ENCODE data around the gene MMP13. TPM values are rescaled to one million over a fixed set of nuclear protein-coding genes. Genes with fewer than 3 reads are reported as not detected.
"Not testable (repeated sequence)": the region's sequence is repeated elsewhere in the genome, so short reads cannot be mapped to it uniquely, and the experiment has no call there.

The MMP13 gene
- total RNA-seq, 1 donor from 2014 or later: not detected

DNA sequence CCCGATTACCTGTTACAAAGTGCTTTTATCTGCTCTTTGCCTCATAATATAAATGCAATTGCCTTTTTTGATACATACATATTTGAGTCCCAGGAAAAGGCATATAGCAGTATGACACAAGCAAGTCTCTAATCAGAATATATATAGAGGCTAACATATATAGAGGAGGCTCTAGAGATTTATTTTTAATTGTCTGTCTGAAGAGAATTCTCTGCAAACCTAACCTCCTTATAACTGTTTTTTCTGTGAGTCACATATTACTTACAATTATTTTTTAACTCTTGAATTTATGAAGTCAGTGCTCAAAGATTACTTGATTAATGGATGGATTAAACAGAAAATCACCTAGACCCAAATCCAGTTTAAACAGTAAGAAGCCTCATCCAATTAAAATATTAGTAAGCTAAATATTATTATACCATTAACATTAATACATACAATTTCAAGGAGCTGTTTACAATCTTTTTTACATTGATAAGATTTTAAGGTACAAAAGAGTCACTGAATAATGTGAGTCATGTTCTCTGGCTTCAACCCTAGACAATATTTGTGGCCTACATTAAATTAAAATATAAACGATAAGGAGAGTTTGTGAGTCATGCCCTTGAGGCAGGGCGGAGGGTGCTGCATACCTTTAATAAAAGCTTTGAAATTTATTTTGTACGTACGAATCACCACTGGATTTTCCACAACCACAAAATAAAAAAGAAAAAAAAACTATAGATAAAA, 19.2 kb upstream of the MMP13 start:
- Histone ChIP-seq H3K36me3 (ENCODE audit: control insufficient read depth in 3 of 3, insufficient read depth in 3 of 3, low read length in 3 of 3) (no peaks in the 10 kb centered on the region), H3K4me3 (ENCODE audit: low read length in 3 of 3) (no peak overlapping the region), H3K9me3 (ENCODE audit: control insufficient read depth in 3 of 3, low read length in 3 of 3) (no peaks in the 10 kb centered on the region), H3K27ac (ENCODE audit: low read depth, low read length) (no peak overlapping the region), H3K4me1 (ENCODE audit: control insufficient read depth in 3 of 3, insufficient read depth in 3 of 3, low read length in 3 of 3) (no peaks in the 10 kb centered on the region), H3K27me3 (ENCODE audit: control insufficient read depth in 3 of 3, insufficient read depth in 3 of 3, low read length in 3 of 3) (no peaks in the 10 kb centered on the region), H3K9ac (ENCODE audit: low read depth in 1 of 3, low read length in 3 of 3) (no peak overlapping the region)

- H3K9me3 ChIP-seq (ENCODE audit: control insufficient read depth in 3 of 3, low read length in 3 of 3); H3K36me3 ChIP-seq (ENCODE audit: control insufficient read depth in 3 of 3, insufficient read depth in 3 of 3, low read length in 3 of 3); H3K27me3 ChIP-seq (ENCODE audit: control insufficient read depth in 3 of 3, insufficient read depth in 3 of 3, low read length in 3 of 3); H3K4me3 ChIP-seq (ENCODE audit: low read length in 3 of 3); H3K9ac ChIP-seq (ENCODE audit: low read depth in 1 of 3, low read length in 3 of 3); H3K4me1 ChIP-seq (ENCODE audit: control insufficient read depth in 3 of 3, insufficient read depth in 3 of 3, low read length in 3 of 3); H3K27ac ChIP-seq (ENCODE audit: low read depth, low read length): not testable (repeated sequence)
Observed at GRCh38 chr11:102973698-102974097, 18.2 kb upstream of the MMP13 start.

- no peak overlapping the region for H3K27ac ChIP-seq (ENCODE audit: low read depth, low read length)
- no peak overlapping the region for H3K9ac ChIP-seq (ENCODE audit: low read depth in 1 of 3, low read length in 3 of 3)
- H3K36me3 ChIP-seq (ENCODE audit: control insufficient read depth in 3 of 3, insufficient read depth in 3 of 3, low read length in 3 of 3): no peaks in the 10 kb centered on the region
- H3K27me3 ChIP-seq (ENCODE audit: control insufficient read depth in 3 of 3, insufficient read depth in 3 of 3, low read length in 3 of 3): no peaks in the 10 kb centered on the region
- H3K4me3 ChIP-seq (ENCODE audit: low read length in 3 of 3): no peak overlapping the region
- no peaks in the 10 kb centered on the region for H3K9me3 ChIP-seq (ENCODE audit: control insufficient read depth in 3 of 3, low read length in 3 of 3)
- H3K4me1 ChIP-seq (ENCODE audit: control insufficient read depth in 3 of 3, insufficient read depth in 3 of 3, low read length in 3 of 3): no peaks in the 10 kb centered on the region
Observed at GRCh38 chr11:102972853-102973252, 17.3 kb upstream of the MMP13 start.

DNA sequence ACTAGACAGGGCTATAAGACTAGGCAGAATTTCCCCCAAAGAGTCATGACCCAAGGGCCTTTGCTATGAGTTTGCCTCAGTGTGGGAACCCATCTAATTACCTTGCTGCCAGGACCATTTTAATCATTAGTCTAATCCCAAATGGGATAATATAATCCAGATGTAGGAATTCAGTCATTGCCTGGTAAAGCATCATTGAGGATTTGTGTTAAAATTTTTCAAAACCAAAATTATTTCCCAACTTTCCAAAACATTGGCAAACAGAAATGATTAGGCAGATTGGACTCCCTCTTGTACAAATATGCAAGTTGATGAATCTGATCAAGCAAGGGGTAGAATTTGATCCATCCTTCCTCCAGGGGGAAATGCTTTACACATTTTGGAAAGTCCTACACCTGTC, 16.2 kb upstream of the MMP13 start:
- no peak overlapping the region for H3K27ac ChIP-seq (ENCODE audit: low read depth, low read length)
- no peak overlapping the region for H3K9ac ChIP-seq (ENCODE audit: low read depth in 1 of 3, low read length in 3 of 3)
- no peaks in the 10 kb centered on the region for H3K36me3 ChIP-seq (ENCODE audit: control insufficient read depth in 3 of 3, insufficient read depth in 3 of 3, low read length in 3 of 3)
- H3K4me1 ChIP-seq (ENCODE audit: control insufficient read depth in 3 of 3, insufficient read depth in 3 of 3, low read length in 3 of 3): no peaks in the 10 kb centered on the region
- no peaks in the 10 kb centered on the region for H3K27me3 ChIP-seq (ENCODE audit: control insufficient read depth in 3 of 3, insufficient read depth in 3 of 3, low read length in 3 of 3)
- H3K9me3 ChIP-seq (ENCODE audit: control insufficient read depth in 3 of 3, low read length in 3 of 3): no peaks in the 10 kb centered on the region
- no peak overlapping the region for H3K4me3 ChIP-seq (ENCODE audit: low read length in 3 of 3)

GRCh38 chr11:102967497-102967896, 12.0 kb upstream of the MMP13 start:
- H3K4me3 ChIP-seq (ENCODE audit: low read length in 3 of 3): no peak overlapping the region
- H3K27me3 ChIP-seq (ENCODE audit: control insufficient read depth in 3 of 3, insufficient read depth in 3 of 3, low read length in 3 of 3): no peaks in the 10 kb centered on the region
- no peak overlapping the region for H3K9ac ChIP-seq (ENCODE audit: low read depth in 1 of 3, low read length in 3 of 3)
- H3K9me3 ChIP-seq (ENCODE audit: control insufficient read depth in 3 of 3, low read length in 3 of 3): no peaks in the 10 kb centered on the region
- no peak overlapping the region for H3K27ac ChIP-seq (ENCODE audit: low read depth, low read length)
- H3K36me3 ChIP-seq (ENCODE audit: control insufficient read depth in 3 of 3, insufficient read depth in 3 of 3, low read length in 3 of 3): no peaks in the 10 kb centered on the region
- H3K4me1 ChIP-seq (ENCODE audit: control insufficient read depth in 3 of 3, insufficient read depth in 3 of 3, low read length in 3 of 3): no peaks in the 10 kb centered on the region

- no peak overlapping the region for H3K9ac ChIP-seq (ENCODE audit: low read depth in 1 of 3, low read length in 3 of 3)
- no peaks in the 10 kb centered on the region for H3K9me3 ChIP-seq (ENCODE audit: control insufficient read depth in 3 of 3, low read length in 3 of 3)
- H3K4me1 ChIP-seq (ENCODE audit: control insufficient read depth in 3 of 3, insufficient read depth in 3 of 3, low read length in 3 of 3): no peaks in the 10 kb centered on the region
- H3K27ac ChIP-seq (ENCODE audit: low read depth, low read length): no peak overlapping the region
- H3K36me3 ChIP-seq (ENCODE audit: control insufficient read depth in 3 of 3, insufficient read depth in 3 of 3, low read length in 3 of 3): no peaks in the 10 kb centered on the region
- H3K27me3 ChIP-seq (ENCODE audit: control insufficient read depth in 3 of 3, insufficient read depth in 3 of 3, low read length in 3 of 3): no peaks in the 10 kb centered on the region
- H3K4me3 ChIP-seq (ENCODE audit: low read length in 3 of 3): no peak overlapping the region
Observed at GRCh38 chr11:102966011-102966410, 10.5 kb upstream of the MMP13 start.

DNA sequence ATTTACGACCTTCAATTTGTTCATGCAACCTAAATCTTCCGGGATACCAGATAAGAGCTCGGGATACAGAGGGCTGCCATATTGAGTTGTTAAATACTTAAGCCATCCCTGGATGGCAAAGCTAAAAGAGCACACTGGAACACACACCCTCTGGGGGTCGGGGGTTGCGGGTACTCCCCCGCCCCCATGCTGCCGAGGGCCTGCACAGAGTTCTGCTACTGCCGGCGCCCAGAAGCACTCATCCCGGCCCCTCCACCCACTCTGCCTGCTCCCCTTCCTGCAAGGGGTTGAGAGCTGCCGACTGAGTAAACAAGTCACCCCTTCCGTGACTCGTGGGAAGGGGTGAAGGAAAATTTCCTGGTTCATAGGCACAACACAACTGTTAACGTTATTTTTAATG, 9.3 kb upstream of the MMP13 start:
- Histone ChIP-seq H3K9ac (ENCODE audit: low read depth in 1 of 3, low read length in 3 of 3) (no peak overlapping the region), H3K27me3 (ENCODE audit: control insufficient read depth in 3 of 3, insufficient read depth in 3 of 3, low read length in 3 of 3) (no peaks in the 10 kb centered on the region), H3K9me3 (ENCODE audit: control insufficient read depth in 3 of 3, low read length in 3 of 3) (no peaks in the 10 kb centered on the region), H3K4me1 (ENCODE audit: control insufficient read depth in 3 of 3, insufficient read depth in 3 of 3, low read length in 3 of 3) (no peaks in the 10 kb centered on the region), H3K4me3 (ENCODE audit: low read length in 3 of 3) (no peak overlapping the region), H3K36me3 (ENCODE audit: control insufficient read depth in 3 of 3, insufficient read depth in 3 of 3, low read length in 3 of 3) (no peaks in the 10 kb centered on the region), H3K27ac (ENCODE audit: low read depth, low read length) (no peak overlapping the region)

GRCh38 chr11:102957953-102958352, 2.4 kb upstream of the MMP13 start:
- no peak overlapping the region for H3K4me3 ChIP-seq (ENCODE audit: low read length in 3 of 3)
- no peak overlapping the region for H3K27ac ChIP-seq (ENCODE audit: low read depth, low read length)
- no peaks in the 10 kb centered on the region for H3K36me3 ChIP-seq (ENCODE audit: control insufficient read depth in 3 of 3, insufficient read depth in 3 of 3, low read length in 3 of 3)
- H3K27me3 ChIP-seq (ENCODE audit: control insufficient read depth in 3 of 3, insufficient read depth in 3 of 3, low read length in 3 of 3): no peaks in the 10 kb centered on the region
- H3K9me3 ChIP-seq (ENCODE audit: control insufficient read depth in 3 of 3, low read length in 3 of 3): no peaks in the 10 kb centered on the region
- H3K9ac ChIP-seq (ENCODE audit: low read depth in 1 of 3, low read length in 3 of 3): no peak overlapping the region
- no peaks in the 10 kb centered on the region for H3K4me1 ChIP-seq (ENCODE audit: control insufficient read depth in 3 of 3, insufficient read depth in 3 of 3, low read length in 3 of 3)

DNA sequence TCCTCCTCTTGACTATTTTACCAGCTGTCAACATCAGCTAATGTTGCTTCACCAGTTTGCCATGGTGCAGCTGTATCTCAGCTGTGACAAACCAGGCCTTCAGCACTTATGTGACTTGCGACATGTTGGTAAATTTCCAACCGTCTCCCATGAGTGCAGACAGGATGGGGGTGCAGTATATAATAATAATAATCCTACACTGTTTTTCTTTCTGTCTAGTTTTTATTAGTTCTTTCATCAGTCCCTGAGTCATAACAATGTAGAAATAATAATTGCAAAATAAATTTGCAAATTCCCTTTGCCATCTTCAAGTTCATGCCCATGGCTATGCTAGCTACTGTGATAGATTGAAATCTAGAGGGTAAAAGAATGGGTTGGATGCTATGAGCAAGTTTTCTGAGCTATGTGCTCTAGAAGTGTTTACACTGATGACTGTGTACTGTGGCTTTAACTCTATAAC, 4.9 kb downstream of the MMP13 start:
- no peaks in the 10 kb centered on the region for H3K36me3 ChIP-seq (ENCODE audit: control insufficient read depth in 3 of 3, insufficient read depth in 3 of 3, low read length in 3 of 3)
- H3K27ac ChIP-seq (ENCODE audit: low read depth, low read length): no peak overlapping the region
- H3K9ac ChIP-seq (ENCODE audit: low read depth in 1 of 3, low read length in 3 of 3): no peak overlapping the region

GRCh38 chr11:102946237-102946636, 9.3 kb downstream of the MMP13 start:
- no peaks in the 10 kb centered on the region for H3K36me3 ChIP-seq (ENCODE audit: control insufficient read depth in 3 of 3, insufficient read depth in 3 of 3, low read length in 3 of 3)
- no peak overlapping the region for H3K9ac ChIP-seq (ENCODE audit: low read depth in 1 of 3, low read length in 3 of 3)
- no peaks in the 10 kb centered on the region for H3K27me3 ChIP-seq (ENCODE audit: control insufficient read depth in 3 of 3, insufficient read depth in 3 of 3, low read length in 3 of 3)
- H3K4me3 ChIP-seq (ENCODE audit: low read length in 3 of 3): no peak overlapping the region
- no peaks in the 10 kb centered on the region for H3K9me3 ChIP-seq (ENCODE audit: control insufficient read depth in 3 of 3, low read length in 3 of 3)
- H3K27ac ChIP-seq (ENCODE audit: low read depth, low read length): no peak overlapping the region
- H3K4me1 ChIP-seq (ENCODE audit: control insufficient read depth in 3 of 3, insufficient read depth in 3 of 3, low read length in 3 of 3): no peaks in the 10 kb centered on the region

More for the DNA sequence above, 4.9 kb downstream of the MMP13 start:
- H3K4me1 ChIP-seq (ENCODE audit: control insufficient read depth in 3 of 3, insufficient read depth in 3 of 3, low read length in 3 of 3): no peaks in the 10 kb centered on the region
- no peaks in the 10 kb centered on the region for H3K27me3 ChIP-seq (ENCODE audit: control insufficient read depth in 3 of 3, insufficient read depth in 3 of 3, low read length in 3 of 3)
- H3K4me3 ChIP-seq (ENCODE audit: low read length in 3 of 3): no peak overlapping the region
- no peaks in the 10 kb centered on the region for H3K9me3 ChIP-seq (ENCODE audit: control insufficient read depth in 3 of 3, low read length in 3 of 3)

All from skeletal muscle tissue (tissue), 4 donors.